Astrocyte of the hippocampus (primary cell): ENCODE data around the gene JAGN1.
"Not testable (repeated sequence)": the region's sequence is repeated elsewhere in the genome, so short reads cannot be mapped to it uniquely, and the experiment has no call there.

Experiments used
- DNase-seq: peaks from one replicate; pipeline ENCODE4 v3.0.0; 2011; ENCODE audit warnings: low read depth, low spot score

JAGN1 gene

DNA sequence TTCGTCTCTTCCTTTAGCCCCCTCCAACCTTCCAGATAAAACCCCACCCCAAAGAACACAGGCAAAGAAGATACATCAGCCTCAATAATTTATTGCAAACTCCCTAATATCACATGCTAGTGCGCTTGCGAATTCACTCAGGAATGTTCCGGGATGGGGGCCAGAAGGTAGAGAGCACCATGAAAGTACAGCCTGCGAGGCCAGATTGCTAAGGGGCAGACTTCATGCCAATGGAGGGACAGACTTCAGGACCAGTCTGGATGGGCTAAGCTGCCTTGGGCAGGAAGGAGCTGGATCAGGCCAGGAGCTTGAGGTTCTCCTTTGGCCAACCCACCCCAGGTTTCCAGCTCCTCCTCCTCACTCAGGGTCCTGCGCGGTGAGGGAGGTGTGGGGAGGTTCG, 23.8 kb upstream of the JAGN1 start:
- DNase-seq = peak; percentile 73

DNA sequence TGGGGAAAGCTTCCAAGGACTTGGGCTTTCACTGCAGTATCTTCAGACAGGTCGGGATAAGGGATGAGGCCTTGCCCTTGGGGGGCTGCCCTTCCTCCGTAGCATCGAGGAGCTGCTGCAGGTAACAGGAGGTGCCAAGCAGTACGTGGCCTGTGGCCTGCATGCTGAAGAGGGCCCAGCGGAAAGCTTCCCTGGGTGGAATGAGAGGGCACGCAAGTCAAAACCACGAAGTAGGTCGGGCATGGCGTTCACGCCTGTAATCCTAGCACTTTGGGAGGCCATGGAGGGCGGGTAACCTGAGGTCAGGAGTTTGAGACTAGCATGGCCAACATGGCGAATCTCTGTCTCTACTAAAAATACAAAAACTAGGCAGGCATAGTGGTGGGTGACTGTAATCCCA, 23.3 kb upstream of the JAGN1 start:
- DNase-seq = no peak

- no peak for DNase-seq
Measured at GRCh38 chr3:9869955-9870354, 20.5 kb upstream of the JAGN1 start.

DNA sequence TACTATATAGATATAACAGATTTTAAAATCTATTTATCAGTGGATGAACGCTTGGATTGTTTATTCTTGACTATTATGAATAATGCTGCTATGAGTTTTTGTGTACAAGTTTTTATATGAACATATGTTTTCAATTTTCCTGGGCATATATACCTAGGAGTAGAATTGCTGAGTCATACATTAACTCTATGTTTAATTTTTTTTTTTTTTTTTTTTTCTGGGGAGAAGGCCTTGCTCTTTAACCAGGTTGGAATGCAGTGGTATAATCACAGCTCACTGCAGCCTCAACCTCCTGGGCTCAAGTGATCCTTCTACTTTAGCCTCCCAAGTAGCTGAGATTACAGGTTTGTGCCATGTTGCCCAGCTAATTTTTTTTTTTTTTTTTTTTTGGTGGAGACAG, 19.4 kb upstream of the JAGN1 start:
- no peak for DNase-seq

DNA sequence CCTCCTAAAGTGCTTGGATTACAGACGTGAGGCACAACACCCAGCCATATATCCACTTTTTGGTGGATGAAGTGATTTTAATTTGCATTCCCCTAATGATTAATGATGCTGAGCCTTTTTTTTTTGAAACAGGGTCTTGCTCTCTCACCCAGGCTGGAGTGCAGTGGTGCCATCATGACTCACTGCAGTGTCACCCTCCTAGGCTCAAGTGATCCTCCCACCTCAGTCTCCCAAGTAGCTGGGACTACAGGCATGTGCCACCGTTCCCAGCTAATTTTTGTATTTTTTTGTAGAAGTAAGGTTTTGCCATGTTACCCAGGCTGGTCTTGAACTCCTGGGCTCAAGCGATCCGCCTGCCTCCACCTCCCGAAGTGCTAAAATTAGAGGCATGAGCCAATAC, 18.3 kb upstream of the JAGN1 start:
- not testable (repeated sequence) for DNase-seq

DNA sequence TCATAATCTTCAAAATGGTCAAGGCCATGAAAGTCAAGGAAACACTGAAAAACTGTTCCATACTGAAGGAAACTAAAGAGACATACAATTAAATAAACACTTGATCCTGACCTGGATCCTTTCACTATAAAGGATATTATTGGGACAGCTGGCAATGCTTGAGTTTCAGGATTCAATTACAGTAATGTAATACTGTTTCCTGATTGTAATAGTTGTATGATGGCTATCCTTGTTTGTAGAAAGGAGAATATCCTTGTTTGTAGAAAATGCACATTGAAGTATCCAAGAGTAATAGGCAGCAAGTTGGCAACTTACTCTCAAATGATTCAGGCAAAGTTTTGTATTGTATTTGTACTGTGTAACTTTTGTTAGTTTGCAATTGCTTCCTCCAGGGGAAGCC, 15.0 kb upstream of the JAGN1 start:
- DNase-seq = no peak

GRCh38 chr3:9876255-9876654, 14.2 kb upstream of the JAGN1 start:
- not testable (repeated sequence) for DNase-seq

- no peak for DNase-seq
Measured at GRCh38 chr3:9876991-9877390, 13.4 kb upstream of the JAGN1 start.

GRCh38 chr3:9878700-9879099, 11.7 kb upstream of the JAGN1 start:
- no peak for DNase-seq

DNA sequence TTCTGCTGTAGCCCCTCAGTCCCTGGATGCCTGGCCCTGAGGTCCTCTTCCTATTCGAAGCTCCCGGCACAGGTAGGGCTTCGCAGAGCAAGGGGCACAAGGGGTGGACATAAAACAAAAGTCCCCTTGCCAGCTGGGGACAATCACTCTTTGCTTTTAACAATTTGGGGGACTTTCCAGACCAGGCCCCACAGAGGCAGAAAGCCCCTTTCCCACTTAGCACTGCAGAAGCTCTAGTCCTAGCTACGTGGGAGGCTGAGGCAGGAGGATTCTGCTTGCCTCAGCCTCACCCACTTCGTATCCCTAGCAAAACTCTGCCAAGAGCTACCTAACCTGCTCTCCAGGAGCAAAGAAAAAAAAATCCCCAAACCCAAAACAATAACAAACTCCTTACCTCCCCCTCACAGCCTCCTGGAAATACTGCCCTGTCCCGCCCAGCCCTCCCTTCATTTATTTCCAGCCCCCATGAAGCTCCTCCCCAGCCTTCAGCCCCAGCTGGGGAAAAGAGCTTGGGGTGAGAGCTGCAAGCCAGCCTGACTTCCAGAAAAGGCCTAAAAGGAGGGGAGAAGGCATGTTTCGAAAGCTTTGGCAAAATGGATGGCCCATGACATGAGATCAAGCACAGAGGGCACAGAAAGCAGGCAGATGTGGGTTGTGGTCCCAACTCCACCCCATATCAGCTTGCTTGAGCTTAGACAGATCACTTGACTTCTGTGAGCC, 10.4 kb upstream of the JAGN1 start, which contains the start of gene CIDEC:
TSS of gene CIDEC (minus strand) at position 424 of the 720 bp plus-strand sequence. CDS start 1,767 bp downstream, outside the sequence.
- no peak for DNase-seq

- no peak for DNase-seq
Measured at GRCh38 chr3:9881441-9881840, 9.0 kb upstream of the JAGN1 start.

DNA sequence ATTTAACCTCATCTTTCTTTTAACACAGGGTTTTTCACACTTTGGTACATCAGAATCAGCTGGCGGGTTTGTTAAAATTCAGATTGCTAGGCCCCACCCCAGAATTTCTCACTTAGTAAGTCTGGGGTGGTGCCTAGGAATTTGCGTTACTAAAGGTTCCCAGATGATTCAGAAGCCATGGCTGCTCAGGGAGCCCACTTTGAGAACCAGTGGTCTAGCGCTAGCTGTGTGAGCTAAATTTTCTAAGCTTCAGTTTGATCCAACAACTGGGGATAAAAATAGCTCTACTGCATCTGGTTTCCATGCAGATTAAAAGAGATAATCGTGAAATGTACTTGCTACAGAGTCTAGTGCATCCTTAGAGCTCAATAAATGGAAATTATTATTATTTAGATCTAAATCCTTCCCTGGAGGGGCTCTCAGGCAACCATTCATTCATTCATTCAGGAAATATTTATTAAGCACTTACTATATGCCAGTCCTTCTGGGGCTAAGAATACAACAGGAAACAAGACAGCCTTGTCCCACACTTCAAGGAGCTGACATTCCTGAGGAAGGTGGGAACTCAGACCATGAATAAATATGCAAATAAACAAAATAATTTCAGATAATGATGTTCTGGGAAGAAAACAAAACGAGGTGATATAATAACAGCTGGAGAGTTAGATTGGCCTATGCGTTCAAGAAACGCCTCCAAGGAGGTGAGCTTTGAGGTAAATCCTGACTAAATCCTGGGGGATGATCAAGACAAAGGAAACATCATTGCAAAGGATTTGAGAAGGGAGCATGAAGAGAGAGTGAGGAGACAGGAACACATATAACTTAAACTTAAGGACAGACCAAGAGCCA, 6.5 kb upstream of the JAGN1 start:
- DNase-seq = no peak

- DNase-seq = peak; percentile 63
Measured at GRCh38 chr3:9884555-9885165, 5.8 kb upstream of the JAGN1 start.

DNA sequence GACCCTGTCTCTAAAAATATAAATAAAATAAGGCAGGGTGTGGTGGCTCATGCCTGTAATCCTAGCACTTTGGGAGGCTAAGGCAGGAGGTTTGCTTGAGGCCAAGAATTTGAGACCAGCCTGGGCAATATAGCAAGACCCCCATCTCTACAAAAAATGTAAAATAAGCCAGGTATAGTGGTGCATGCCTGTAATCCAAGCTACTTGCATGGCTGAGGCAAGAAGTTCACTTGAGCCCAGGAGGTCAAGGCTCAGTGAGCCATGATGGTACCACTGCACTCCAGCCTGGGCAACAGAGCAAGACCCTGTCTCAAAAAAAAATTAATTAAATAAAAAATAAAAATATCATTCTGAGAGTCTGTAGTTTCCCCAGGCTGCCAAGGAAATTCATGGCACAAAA, 4.1 kb upstream of the JAGN1 start:
- no peak for DNase-seq

DNA sequence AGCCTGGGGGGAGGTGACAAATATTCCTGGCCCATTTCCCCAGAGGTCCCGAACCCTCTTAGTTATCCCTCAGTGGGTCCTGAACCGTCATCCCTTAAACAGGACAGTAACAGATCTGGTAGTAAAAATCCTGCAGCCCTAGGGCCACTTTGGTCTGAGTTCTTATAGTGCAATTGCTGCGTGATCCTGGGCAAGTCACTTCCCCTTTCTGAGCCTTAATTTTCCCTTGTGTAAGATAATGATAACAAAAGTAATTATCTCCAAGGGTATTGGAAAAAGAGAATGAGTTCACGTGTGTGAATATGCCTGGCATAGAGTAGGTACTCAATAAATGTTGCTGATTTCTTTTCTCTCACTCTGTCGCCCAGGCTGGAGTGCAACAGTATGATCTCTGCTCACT, 2.9 kb upstream of the JAGN1 start:
- DNase-seq = no peak

DNA sequence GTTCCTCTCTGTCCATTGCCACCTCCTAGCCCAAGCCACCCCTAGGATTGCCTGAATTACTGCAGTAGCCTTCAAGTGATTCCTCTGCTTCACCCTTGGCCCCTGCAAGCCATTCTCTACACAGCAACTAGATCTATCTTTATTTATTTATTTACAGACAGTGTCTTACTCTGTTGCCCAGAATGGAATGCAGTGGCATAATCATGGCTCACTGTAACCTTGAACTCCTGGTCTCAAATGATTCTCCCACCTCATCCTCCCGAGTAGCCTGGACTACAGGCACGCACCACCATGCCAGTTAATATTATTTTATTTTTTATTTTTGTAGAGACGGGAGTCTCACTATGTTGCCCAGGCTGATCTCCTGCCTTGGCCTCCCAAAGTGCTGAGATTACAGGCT, 1.9 kb upstream of the JAGN1 start:
- no peak for DNase-seq

DNA sequence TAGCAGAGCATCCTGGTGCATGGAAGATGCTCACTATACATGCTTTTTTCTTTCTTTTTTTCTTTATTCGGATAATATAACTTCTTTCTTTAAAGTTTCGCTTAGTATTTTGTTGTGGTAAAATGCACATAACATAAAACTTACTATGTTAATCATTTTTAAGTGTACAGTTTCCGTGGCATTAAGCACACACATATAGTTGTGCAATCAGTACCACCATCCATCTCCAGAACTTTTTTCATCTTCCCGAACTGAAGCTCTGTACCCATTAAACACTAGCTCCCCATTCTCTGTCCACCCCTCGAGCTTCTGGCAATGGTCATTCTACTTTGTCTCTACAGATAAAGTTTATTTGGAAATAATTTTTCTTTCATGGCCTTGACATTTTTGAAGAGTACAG, 1.0 kb upstream of the JAGN1 start:
- no peak for DNase-seq

DNA sequence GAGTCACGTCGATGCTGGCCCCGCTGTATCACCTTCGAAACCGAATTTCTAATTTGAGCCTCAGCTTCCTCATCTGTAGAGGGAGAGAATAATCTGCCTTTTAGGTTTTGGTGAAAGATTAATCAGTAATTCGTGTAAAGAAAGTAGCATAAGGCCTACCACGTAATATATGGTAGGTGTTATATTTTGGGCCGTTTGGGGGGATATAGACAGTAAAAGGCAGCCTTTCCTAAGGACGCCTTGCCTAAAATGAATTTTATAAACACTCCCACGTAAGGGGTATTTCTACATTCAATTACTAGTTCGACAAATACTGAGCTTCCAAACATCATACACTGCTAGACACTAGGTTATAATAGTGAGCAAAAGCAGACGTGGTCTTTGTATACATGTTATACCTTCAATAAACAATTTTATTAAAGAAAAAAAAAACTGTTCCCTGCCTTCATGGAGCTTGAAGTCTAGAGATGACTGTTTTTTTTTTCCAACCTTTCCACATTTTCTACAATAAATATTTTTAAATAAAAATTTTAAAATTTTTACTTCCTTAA, 737 bp downstream of the JAGN1 start:
- DNase-seq = no peak

DNA sequence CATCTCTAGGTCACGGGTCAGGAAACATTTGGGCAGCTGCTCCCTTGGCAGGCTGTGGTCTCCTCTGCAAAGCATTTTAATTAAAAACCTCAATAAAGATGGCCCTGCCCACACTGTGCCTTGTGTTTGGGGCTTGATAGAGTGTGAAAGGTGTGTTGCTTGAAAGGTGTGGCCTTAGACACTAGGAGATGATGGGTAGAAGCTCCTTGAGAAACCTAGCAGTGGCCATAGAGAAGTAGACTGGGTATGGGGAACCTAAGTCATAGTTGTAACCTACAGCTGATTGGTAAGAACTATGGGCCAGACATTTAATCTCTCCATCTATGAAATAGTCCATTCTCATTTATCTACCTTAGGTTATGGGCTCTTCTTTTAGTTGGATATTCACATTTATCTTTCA, 3.3 kb downstream of the JAGN1 start:
- DNase-seq = no peak

DNA sequence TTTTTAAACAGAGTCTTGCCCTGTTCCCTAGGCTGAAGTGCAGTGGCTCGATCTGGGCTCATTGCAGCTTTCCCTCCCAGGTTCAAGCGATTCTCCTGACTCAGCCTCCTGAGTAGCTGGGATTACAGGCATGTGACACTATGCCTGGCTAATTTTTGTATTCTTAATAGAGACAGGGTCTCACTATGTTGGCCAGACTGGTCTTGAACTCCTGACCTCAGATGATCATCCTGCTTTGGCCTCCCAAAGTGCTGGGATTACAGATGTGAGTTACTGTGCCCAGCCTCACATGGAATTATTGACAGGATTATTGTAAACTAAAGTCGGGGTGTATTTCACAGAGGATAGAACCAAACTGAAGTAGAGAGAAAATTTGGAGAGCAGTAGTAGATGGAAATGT, 5.3 kb downstream of the JAGN1 start:
- DNase-seq = not testable (repeated sequence)

- DNase-seq = not testable (repeated sequence)
Measured at GRCh38 chr3:9896755-9897407, 6.5 kb downstream of the JAGN1 start.
